HG02938 (cell line): ENCODE results near the gene UROS.

Source experiments
- ATAC-seq: cut with Tn5 transposase; IDR thresholded peaks from one replicate; pipeline ENCODE4 v1.9.1; 2021; ENCODE audit warnings: mild to moderate bottlenecking, moderate library complexity; ENCODE audit not compliant: unreplicated experiment

Gene UROS

GRCh38 chr10:125795128-125795527 is 27.9 kb downstream of the UROS start:
- no peak for ATAC-seq

DNA sequence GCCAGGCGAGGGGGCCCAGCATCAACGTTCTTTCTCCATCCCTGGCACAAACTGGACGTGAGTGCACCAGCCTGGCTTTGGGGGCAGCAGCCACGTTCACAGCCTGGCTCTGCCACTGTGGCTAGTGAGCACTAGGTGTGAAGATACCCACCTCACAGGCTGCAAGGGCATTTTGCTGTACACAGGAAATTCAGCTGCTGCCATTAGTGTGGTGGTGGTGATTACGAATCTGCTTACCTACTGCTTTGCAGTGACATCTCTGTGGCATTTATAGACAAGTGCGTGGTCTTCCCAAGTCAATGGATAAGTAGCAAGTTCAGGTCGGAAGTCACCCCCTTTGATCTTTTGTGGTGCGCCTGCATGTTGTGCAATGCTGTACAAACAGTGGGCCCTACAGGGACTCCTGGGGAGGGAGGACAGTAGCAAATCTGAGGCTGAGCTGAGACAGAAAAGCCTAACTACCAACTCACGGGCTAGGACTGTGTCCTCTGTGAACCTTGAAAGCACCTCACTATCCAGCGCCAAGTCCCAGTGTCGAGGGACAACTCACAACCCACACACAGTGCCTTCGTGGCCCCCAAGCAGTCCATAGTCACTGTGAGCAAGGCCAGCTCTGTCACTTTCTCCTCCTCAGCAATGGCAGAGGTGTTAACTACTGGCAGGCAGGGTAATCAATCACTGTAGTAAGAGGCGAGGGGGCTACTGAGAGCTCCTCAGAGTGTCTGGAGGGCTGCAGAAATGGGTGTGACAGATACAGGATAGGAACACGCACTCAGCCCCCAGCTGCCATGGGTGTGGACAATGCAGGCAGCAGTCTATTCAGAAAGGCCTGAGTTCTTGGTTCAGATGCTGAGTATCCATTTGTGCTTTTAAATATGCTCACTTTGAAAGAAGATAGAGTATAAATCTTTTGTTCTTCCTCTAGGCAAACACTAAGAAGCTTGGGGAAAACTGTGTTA is 30.4 kb downstream of the UROS start:
- no peak for ATAC-seq

DNA sequence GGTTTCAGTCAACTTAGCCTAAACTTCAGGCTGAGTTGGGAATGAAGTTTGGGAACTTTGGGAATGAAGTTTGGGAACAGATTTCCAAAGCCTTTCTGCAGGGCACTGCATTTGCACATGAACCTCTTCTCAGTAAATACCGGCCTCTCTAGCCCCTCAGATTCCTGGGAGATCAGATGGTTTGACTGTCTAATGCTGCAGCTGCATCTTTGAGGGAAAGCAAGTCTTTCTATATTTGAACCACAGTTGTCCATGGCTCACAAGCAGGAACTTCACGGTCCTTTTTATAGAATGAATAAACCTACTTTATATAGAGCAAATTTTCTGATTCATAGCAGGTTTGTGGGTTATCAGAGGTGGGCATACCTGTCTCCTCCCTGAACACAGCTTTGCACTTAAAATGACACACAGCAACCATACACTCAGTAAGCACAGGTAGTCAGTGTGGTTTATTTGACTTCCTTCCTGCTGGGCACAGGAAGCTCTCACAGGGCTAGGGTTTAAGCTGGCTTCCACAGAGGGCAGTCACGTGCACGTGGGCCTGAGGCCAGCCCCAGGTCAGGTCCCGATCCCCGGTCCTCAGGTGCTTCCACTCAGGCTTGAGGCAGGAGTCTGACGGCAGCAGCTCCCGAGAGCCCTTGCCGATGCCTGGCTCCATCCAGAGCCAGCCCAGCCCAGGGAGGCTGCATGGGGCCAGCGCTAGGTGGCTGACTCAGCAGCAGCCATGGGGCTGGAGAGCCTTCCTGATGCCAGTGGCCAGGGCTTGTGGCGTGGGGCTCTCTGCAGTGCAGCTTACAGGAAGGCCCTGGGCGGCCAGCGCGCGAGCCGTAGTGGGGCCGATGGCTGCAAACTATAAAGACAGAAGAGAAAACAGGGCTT is 34.7 kb downstream of the UROS start:
- no peak for ATAC-seq

DNA sequence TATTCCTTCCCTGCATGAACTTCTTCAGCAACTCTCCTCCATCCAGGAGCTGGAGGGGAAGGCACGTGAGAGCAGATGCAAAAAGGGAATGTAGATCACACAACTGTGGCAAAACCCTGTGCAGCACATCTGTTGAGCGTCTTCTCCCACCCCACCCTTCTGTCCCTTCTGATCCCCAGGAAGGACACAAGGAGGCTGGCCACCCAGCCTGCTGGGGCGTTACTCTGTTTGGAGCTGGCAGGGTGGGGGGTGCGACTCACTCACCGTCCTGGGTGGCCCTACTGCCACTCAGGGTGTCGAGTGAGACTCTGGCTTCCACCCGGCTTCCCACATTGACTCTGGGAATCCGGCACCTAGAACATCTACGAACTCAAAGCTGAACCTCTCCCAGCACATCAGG is 37.3 kb downstream of the UROS start:
- ATAC-seq = no peak

GRCh38 chr10:125783957-125784356 is 39.1 kb downstream of the UROS start:
- peak; percentile 82 for ATAC-seq

DNA sequence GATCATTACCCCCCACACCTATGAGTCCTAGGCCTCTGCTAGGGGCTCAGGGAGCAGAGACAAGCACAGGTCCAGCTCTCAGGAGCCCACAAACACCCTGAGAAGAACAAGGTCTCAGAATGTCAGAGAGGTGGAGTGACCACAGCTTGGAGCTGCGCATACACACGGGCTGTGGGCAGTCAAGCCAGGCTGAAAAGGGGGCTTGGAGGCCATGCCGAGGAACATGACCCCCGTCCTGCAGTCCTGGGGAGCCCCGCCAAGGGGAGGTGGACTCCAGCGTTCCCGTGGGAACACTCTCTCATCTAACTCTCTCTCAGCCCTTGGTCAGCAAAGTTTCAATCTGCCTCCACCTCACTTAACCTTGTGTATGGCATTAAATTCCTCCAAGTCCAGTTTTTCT is 39.6 kb downstream of the UROS start:
- no peak for ATAC-seq

GRCh38 chr10:125782616-125783015 is 40.4 kb downstream of the UROS start:
- no peak for ATAC-seq

DNA sequence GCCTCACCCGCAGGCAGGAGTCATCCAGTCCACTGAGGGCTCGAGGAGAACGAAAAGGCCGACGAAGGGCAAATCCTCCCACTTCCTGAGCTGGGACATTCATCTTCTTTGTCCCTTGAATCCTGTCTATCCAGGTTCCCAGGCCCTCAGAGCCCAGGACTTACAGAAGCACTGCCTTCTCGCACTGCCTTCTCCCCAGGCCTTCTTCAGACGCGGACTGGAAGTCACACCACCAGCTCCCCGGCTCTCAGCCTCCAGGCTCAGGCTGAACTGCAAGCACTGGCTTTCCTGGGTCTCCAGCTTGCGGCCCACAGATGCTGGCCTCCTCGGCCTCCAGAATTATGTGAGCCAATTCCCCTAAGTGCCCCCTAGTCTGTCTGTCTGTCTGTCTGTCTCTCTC is 41.0 kb downstream of the UROS start:
- ATAC-seq = no peak

GRCh38 chr10:125781374-125781773 is 41.7 kb downstream of the UROS start:
- ATAC-seq = no peak

DNA sequence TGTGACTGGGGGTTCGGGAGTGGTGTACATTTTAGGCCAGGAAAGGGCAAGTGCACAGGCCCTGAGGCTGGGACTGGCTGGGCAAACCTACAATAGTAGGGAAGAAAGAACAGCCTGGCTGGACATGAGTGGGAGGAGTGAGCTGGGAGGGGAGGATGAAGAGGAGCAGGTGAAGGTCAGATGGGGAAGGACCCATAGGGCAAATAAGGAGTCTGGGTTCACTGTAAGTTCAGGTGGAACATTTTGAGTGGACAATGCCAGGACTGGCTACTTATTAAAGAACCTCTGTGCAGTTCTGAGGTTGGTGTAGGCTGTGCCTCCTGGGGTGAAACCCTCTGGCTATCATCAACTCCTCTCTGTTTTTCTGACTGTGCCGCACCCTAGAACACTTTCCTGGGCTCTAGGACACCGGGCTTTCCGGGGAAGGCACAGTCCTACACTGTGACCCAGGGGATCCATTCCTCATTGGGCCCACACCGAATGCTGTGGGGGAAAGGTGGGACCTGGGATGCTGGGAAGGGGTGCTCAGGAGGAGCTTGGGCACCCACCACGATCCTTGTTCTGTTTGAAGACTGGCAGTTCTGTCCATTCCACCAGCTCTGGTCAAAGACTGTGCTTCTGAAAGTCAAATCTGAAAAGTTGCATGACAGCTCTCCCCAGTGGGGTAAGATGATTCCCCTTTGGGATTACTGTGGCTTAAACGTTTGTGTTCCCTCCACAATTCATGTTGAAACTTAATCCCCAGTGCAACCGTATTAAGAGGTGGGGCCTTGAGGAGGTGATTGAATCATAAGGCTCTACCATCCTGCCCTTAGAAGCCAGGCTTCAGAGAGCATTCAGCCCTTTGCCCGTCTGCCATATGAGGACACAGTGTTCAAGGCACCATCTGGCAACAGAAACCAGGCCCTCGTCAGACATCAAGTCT is 43.4 kb downstream of the UROS start:
- ATAC-seq = no peak

DNA sequence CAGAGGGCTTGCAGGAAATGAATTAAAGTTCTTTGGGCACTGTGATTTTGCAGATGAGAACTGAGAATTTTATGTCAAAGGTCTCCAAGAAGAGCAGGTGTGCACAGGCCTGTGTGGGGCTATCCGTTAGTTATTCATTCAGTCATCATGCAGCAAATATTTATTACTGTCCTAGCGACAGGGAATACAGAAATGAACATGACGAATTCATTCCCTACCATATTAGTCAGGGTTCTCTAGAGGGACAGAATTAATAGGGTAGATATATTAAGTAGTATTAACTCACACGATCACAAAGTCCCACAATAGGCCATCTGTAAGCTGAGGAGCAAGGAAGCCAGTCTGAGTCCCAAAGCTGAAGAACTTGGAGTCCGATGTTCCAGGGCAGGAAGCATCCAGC is 44.5 kb downstream of the UROS start:
- no peak for ATAC-seq

DNA sequence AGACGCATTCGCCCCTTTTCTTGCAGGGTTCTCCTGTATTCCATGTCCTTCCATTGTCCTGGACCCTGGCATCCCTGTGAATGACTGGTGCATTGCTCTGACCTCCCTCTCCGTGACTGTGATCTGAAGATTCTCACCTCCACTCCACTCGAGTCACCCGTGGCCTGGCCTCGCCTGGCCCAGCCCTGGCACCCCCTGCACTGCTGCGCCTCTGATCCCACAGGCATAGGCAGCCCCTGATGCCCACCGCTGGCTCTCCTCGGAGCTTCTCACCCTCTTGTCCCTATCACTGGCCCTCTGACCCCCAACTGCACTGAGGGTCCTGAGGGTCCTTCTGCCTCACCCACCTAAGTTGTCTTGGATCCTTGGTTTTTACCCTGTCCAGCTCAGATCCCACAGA is 45.3 kb downstream of the UROS start:
- ATAC-seq = no peak

DNA sequence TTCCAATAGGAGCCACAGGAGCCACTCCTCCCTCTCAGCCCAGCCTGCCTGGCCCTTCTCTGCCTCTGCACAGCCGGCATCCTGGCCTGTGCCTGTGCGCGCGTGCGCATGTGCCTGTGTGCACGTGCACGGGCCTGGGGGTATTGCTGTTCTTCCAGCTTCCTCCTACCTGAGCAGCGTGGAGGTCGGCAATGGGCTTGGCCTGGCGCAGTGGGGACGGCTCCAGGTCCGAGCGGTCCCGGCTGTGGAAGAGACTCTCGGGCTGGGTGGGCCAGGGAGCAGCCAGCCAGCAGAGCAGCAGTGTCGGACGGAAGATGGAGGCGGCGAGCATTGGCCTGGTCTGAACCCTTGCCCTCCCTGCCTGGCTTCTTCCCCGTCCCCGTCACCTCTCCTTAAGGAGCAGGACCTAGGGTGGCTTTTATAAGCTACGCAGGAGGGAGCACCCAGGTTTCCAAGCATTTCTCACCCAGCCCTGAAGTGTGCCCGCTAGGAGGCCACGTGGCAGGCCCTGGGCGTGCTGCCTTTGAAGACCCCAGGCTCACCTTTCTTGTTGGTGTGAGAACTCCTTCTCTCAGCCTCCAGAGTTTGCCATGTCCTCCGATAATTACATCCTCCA is 47.5 kb downstream of the UROS start, which contains the start of gene MMP21:
MMP21 (minus strand) TSS at position 331 of the 616 bp plus-strand sequence; CDS start at position 331, 0 bp downstream.
- ATAC-seq = no peak

DNA sequence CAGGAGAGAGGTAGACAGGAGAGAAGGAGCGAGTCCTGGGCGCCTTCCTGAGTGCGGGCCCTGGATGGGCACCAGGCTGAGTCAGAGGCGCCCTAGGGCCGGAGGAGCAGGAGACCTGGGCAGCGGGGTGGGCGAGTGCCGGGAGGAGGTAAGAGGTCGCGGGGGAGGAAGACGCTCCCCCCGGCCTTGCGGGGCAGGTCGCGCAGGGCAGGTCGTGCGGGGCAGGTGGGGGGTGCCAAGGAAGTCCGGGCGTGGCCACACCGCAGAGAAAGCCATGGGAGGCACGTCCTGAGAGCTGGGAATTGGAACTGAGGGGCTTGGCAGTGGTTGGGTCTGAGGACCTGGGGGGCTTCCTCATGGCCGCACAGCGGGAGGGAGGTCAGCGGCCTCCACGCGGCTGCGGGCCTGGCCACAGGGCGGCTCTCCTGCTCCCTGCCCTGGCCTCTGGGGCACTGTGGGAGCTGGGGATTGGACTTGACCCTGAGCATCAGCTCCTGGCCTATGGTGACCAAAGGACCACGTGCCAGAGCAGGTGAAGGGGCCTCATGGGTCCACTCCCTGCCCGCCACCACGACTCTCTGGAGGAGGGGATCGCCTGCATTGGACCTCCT is 48.4 kb downstream of the UROS start:
- ATAC-seq = no peak

DNA sequence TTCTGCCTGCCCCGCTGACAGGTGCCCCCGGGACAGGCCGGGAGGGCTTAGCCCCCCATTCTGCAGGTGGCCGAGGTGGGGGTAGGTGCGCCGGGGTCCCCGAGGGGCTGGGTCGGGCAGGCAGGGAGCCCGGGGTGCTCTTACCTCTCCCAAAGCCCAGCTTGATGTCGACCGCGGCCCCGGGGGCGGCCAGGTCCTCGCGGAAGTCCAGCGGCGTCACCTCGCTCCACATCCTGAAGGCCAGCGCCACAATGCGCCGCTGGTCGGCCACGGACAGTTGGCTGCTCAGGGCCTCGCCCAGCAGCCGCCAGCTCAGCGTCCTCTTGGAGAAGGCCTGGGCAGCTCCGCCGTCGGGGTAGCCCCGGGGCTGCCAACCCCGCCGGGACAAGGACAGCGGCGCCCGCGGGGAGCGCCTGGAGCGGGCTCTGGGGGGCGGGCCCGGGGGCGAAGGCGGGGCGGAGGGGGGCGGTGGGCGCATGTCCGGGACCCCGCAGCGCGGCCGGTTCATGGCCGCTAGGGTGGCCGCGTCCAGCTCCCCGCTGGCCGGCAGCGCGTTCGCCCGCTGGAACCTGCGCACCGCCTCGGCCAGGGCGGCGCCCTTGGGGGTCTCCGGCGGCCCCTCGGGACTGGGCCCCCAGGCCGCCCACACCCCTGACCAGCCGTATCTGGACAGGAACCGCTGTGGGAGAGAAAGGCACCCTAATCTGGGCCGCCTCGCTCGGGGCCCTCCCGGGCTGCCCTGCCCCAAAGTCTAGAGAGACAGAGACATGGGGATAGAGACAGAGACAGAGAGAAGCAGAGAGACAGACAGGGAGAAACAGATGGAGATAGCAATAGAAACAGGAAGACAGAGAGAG is 49.1 kb downstream of the UROS start:
- no peak for ATAC-seq

- no peak for ATAC-seq
Measured at GRCh38 chr10:125772864-125773180, 50.2 kb downstream of the UROS start.

DNA sequence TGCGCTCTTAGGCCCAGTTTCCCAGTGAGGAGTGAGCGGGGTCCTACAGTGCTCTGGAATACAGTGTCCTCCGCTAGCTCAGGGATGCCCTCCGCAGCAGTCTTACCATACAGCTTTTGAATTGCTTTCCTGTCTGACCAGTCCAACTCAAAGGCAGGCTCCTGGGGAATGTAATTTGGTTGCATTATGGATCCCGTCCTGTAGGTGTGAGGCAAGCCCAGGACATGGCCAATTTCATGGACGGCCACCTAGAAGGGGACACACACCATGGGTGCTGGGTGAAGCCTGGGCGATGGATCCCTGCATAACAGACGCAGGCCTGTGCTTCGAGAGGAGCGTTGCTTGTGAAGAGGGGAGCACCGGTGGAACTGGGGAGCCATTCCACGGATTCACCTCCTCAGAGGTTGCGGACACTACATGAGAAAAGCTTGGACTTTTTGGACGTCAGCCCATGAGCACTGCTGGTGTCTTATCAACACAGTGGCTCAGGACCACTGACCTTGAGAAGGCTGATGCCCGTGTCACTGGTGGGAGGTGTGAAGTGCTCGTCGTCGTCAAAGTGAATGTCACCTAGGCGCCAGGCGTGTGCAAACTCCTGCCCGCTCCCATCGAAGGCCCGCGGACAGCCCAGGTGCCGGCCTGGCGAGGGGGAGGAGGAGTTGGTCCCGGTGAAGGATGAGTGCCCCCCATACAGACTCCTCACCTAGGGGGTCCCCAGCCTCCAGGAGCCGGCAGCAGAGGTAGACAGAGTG is 50.8 kb downstream of the UROS start:
- no peak for ATAC-seq

DNA sequence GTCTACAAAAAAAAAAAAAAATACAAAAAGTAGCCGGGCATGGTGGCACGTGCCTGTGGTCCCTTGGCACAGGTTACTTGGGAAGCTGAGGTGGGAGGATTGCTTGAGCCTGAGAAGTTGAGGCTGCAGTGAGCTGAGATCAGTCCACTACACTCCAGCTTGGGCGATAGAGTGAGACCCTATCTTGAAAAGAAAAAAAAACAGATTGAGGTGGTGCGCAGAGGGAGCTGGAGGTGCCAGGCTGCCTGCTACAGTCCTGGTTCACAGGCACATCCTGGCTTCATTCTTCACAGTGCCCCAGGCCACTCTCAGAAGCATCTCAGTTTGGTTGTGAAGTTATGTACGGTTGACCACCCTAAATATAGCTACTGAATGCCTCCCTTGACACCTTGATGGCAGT is 52.2 kb downstream of the UROS start:
- ATAC-seq = no peak
